GM03348 (cell line): ENCODE results near the gene NODAL.

Experiments
- DNase-seq: peaks from one replicate; pipeline ENCODE4 v3.0.0; 2012; ENCODE audit warnings: low spot score

Gene NODAL

GRCh38 chr10:70432561-70433263 lies 8.8 kb downstream of the NODAL start:
- no peak for DNase-seq

GRCh38 chr10:70432101-70432500 lies 9.4 kb downstream of the NODAL start:
- no peak for DNase-seq

- peak; percentile 43 for DNase-seq
These were observed 10.7 kb downstream of the NODAL start for GRCh38 chr10:70430493-70431445.

GRCh38 chr10:70426823-70427222 lies 14.7 kb downstream of the NODAL start:
- DNase-seq = no peak

DNA sequence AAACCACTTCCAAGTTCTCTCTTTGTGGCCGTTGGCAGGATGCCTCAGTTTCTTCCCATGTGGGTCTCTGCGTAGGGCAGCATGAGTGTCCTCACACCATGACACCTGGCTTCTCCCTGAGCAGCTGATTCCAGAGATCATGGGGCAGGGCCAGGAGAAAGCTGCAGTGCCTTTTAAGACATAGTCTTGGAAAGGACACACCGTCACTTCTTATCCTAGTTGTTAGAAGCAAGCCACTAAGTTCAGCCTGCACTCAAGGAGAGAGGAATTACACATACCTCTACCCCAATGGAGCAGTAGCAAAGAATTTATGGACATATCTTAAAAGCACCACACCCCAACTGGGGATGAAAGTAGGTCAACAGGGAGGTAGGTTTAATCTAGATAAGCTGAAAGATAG lies 16.4 kb downstream of the NODAL start:
- DNase-seq = no peak

GRCh38 chr10:70424320-70424719 lies 17.2 kb downstream of the NODAL start:
- no peak for DNase-seq

DNA sequence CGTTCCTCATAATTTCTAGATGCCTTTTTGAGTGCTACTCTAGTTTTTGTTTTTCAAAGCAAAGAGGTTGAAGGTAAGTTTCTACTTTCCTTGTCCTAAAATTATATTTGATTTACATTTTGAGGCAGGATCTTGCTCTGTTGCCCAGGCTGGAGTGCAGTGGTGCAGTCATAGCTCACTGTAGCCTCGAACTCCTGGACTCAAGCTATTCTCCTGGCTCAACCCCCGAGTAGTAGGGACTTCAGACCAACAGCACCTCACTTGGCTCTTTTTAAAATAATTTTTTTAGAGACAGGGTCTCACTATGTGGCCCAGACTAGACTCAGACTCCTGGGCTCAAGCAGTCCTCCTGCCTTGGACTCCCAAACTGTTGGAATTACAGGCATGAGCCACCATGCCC lies 22.8 kb downstream of the NODAL start:
- DNase-seq = no peak

DNA sequence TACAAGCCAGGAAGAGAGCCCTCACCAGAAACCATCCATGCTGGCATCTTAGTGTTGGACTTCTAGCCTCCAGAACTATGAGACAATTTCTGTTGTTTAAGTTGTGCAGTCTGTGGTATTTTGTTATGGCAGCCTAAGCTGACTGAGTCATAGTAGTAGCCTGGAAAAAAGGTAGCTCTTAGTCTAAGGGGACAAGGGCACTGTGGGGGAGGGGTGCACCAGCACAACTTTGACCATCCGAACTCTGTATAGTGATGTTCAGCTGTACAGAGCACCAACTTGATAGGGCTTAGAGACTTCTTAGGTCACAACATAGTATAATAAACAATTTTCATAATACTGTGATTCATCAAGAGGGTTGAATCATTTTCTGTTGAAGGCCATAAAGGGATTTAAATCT lies 23.3 kb downstream of the NODAL start:
- DNase-seq = peak; percentile 27

- no peak for DNase-seq
These were observed 23.9 kb downstream of the NODAL start for GRCh38 chr10:70417568-70417967.

DNA sequence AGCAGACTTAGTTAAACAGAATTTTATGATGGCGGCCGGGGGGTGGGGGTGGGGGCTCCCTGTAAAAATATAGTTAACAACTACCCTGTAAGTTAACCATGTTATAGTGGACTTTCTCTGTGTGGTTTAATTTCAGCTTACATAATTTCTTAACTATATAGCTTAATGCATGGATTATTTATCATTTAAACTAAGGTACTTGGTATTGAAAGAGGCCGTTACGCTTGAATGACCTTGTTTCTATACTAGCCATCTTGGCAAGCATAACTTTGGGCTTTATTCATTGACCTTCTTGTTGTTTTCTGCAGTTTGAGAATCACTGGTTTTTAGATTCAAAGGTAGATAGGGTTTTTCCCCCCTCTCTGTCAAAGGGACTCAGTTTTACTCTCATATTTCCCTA lies 29.1 kb downstream of the NODAL start:
- DNase-seq = no peak

DNA sequence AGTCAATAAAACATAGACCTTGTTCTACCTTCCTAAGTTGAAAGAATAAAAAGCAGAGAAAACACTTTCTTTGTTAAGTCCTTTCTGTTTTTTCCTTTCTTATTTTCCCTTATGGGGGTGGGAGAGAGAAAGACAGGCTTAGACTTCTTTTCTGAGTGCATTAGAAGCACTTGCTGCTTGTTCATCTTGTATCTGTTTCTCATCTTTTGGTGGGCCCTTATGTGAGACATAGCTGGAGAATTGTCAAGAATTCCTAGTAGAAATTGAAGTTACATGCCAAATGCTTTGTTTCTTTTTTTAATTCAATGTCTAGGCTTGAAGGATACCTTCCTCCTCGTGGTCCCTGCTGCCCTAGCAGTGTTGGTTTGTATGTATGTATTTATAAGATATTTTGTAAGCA lies 30.9 kb downstream of the NODAL start:
- DNase-seq = no peak

DNA sequence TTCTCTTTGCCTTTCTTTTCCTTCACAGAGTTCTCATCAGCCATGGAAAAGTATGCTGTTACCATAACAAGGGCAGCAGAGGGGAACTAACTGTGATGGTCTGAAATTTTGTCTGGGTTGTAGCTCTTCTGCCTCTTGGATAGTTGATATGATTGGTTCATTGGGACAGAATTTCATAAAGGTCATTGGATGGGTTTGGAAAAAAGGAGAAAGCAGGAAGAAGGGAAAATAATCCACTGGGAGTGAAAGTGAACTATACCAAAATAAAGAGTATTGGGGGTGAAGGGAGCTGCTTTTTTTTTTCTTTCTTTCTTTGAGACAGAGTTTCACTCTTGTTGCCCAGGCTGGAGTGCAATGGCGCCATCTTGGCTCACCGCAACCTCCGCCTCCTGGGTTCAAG lies 31.7 kb downstream of the NODAL start:
- DNase-seq = no peak

- peak; percentile 94 for DNase-seq
These were observed 36.2 kb downstream of the NODAL start for GRCh38 chr10:70405037-70405824.

- no peak for DNase-seq
These were observed 36.8 kb downstream of the NODAL start for GRCh38 chr10:70404787-70405036.

- peak; percentile 97 for DNase-seq
These were observed 37.3 kb downstream of the NODAL start, which contains the start of gene EIF4EBP2 for GRCh38 chr10:70404036-70404786. TSS of gene EIF4EBP2 (plus strand) at chr10:70404145. CDS start at chr10:70404402, 257 bp downstream.

DNA sequence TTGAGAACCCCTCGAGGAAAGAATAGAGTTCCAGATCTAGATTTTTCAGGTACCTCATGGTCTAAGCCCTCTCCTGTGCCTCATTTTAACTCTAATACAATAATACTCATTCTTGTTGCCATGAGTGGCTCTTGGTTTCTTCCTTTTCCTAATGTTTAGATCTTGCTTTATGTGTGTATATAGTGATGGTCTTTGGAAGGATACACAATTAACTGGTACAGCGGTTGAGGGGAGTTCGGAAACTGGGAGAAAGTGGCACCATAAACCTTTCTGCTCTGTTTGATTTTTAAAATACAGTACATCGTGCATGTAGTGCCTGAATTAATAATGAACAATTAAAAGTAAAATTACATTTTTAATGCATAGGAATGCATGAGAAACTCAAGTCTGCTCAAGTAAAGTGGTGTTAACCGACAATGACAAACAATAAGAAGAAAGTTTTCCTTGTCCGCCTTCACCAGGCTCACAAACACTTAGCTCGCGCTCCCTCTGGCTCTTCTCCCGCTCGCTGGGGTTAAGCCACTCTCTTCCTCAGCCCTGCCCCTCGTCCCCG lies 37.9 kb downstream of the NODAL start:
- DNase-seq = no peak

DNA sequence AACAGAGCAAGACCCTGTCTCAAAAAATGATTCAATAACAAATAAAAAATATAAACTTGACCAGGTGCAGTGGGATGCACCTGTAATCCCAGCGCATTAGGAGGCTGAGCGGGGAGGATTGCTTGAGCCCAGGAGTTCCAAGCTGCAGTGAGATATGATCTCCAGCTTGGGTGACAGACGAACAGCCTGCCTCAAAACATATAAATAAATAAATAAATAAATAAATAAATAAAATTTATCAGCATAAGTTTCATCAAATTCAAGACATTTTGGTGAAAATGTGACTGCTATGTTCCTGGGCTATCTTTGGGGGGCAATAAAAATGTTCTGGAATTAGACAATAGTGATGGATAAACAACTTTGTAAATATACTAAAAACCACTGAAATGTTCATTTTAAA lies 42.3 kb downstream of the NODAL start:
- DNase-seq = no peak

DNA sequence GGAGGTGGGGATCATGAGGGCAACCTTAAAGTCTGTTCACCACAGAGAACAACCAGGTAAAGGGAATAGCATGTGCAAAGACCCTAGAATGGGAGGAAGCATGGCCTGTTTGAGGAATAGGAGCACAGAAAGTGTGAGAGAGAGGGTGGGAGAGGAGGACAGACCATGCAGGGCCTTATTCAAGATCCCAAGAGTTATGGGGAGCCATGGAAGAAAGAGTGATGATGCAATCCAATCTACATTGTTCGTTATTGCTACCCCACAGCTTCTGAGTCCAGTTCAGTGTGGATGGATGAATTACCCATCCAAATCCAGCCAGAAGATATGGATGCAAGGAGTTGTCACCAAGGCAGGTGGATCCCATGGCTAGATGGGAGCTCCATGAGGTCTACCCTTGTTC lies 45.3 kb downstream of the NODAL start:
- no peak for DNase-seq

DNA sequence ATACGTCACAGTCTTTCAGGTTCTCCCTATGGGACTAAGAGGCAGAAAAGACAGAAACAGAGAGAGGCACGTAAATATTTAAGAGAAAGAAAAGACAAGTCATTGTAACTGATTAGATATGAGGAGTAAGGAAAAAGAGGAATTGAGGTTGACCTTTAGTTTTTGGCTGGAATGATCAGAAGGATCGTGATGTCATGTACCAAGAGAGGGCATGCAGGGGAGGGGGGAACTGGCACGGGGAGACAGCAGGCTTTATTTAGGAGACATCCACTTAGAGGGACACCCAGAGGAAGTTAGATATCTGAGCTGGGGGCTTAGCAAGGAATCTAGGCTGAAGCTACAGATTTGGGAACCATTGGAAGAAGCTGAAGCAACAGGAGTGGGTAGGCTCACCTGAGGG lies 49.8 kb downstream of the NODAL start:
- no peak for DNase-seq
